GM18909 (cell line): ENCODE measurements around the gene TADA3.

Experiments used
- ATAC-seq: cut with Tn5 transposase; IDR thresholded peaks from one replicate; pipeline ENCODE4 v1.9.1; 2021; ENCODE audit warnings: mild to moderate bottlenecking; ENCODE audit not compliant: unreplicated experiment, poor library complexity

Gene TADA3, protein sequence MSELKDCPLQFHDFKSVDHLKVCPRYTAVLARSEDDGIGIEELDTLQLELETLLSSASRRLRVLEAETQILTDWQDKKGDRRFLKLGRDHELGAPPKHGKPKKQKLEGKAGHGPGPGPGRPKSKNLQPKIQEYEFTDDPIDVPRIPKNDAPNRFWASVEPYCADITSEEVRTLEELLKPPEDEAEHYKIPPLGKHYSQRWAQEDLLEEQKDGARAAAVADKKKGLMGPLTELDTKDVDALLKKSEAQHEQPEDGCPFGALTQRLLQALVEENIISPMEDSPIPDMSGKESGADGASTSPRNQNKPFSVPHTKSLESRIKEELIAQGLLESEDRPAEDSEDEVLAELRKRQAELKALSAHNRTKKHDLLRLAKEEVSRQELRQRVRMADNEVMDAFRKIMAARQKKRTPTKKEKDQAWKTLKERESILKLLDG

DNA sequence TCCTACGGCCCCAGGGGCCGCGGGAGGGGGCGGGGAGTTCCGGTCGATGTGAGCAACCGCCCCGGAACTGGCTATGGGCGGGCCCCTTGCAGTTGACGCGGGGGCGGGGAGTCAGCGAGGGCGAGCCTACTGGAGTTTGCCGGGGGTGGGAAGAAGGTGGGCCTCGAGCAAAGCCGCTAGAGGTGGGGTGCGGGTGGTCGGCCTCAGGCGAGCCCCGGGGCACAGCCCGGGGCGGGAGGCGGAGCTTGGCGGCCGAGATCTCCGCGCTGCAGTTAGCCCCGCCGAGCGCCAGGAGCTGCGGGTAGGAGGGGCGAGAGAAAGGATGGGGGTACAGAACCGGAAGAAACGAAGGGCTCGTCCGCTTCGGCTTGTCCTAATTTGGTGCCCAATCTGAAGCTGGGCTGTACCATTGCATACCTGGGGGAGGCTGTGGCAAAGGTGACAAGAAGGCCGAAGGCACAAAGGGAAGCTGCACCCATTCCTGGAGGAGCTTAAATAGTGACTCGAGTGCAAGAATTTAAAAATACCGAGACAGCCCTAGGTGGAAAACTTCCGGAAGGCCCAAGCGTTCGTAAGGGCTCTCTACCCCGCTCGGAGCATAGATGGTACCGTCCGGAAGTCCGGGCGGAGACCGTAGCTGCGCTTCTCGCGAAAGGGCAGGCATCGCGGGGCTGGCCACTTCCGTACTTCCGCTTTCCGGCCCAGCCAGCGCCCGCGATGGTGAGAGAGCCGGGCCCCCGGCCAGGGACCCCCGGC lies at the start of gene TADA3, which contains the start of gene ARPC4:
TSS of gene TADA3 (minus strand) at position 69 of the 756 bp plus-strand sequence. CDS start 1,007 bp downstream, outside the sequence.
TSS of gene ARPC4 (plus strand) at position 678 of the 756 bp plus-strand sequence. CDS start at position 718, 40 bp downstream.
- ATAC-seq, result peak; percentile 87

DNA sequence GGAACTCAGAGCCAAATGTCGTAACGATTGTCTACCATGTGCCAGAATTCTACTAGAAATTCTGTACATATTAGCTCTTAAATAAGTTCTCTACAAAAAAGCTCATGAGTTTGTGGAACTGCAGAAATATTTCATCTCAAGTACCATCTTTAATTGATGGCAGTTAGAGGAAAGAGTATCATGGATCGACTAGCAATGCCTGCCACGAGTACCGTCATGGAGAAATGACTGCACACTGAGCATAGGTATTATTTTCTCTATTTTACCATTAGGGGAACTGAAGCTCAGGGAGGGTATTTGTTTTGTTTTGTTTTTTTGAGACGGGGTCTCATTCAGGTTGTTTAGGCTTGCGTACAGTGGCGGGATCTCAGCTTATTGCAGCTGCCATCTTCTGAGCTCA lies 48.7 kb upstream of the TADA3 start:
- ATAC-seq, result no peak

DNA sequence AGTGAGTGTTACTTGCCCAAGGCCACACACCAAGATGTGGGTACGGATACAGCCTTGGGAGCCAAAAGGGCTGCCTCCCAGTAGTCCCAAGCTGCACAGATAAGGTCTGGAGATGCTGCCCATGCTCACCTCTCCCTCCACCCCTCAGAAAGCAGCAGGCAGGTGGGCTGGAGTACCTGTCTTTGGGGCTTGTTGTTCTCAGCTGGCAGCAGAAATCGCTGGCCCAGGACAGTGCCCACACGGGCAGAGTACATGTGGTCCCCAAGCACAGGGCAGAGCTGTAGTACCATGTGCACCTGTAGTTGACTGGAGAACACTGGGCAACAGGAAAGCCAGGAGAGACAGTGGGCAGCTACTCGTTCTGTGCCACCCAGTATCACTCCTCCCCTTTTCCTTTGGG lies 46.6 kb upstream of the TADA3 start:
- no peak for ATAC-seq

DNA sequence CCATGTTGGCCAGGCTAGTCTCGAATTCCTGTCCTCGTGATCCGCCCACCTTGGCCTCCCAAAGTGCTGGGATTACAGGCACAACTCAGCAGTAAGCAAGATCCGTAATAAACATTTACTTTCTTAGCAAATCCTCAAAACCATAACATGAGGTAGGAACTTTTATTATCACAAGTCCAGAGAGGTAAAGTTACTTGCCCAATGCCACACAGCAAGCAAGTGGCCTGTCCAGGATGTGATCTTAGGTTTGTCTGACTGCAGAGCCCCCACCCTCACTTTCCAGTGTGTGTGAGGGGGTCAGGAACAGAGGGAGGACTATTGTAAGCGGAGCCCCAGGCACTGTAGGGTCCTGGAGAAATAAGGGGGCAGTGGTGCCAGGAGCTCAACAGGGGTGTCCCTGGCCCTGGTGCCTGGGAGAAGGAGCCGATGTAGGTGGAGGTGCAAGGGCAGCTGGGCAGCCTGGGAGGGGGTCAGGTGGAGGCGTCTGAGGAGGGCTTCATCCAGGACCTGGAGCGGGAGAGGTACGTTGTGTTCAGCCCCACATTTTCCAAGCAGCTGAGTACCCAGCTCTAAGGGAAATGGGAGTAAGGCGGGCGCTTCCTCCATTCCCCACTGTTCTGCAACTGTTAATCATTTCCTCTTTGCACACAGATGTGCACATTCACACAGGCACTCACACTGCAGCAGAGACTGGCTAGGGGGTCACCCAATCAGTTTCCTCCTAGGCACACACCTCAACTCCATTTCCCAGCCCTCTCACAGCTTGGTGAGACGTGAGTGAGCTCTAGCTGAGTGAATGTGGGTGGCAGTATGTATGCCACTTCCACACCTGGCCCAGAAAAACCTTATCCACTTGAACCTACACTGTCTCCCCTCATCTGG lies 45.7 kb upstream of the TADA3 start:
- no peak for ATAC-seq

DNA sequence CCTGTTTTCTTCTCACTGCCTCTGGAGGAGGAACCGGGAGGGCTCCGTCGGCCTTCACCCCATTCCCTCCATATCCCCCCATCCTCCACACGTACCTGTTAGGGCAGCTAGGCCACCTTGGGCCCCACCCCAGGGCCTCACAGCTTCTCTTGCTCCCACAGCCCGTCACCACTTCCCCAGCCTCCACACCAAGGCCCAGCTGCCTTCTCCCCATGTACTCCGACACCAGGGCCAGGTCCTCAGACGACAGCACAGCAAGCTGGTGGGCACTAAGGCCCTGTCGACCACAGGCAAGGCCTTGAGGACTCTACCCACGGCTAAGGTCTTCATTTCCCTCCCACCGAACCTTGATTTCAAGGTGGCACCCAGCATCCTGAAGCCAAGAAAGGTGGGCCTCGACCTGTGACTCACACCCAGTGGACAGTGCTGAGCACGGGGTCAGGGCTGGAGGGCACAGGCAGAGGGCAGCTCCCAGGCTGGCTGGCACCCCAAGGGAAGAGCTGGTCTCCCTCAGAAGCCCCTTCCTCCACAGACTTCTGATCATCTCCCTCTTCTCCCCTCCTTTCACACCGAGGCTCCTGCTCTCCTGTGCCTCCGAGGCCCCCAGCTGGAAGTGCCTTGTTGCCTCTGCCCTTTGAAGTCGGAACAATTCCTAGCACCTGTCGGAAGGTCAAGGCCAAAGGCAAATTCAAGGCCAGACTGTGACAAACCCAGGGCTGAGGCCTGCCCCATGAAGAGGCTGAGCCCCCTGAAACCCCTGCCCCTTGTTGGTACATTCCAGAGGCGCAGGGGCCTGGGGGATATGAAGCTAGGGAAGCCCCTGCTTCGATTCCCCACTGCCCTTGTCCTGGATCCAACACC lies 42.5 kb upstream of the TADA3 start:
- no peak for ATAC-seq

DNA sequence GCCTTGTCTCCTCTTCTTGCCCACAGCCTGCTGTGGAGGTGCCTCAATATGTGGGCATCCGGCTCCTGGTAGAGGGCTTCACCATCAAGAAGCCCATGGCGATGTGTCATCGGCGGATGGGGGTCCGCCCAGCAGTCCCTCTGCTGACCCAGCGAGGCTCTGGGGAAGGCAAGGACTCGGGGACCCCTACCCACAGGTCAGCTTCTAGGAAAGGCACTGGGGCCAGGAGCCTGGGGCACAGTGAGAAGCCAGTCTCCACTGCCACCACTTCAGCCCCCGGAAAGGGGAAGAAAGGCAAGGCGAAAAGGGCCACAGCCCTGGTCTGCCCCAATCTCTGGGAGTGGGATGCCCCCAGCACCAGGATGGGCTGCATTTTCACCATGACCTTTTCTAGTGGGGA lies 40.8 kb upstream of the TADA3 start:
- ATAC-seq, result no peak

DNA sequence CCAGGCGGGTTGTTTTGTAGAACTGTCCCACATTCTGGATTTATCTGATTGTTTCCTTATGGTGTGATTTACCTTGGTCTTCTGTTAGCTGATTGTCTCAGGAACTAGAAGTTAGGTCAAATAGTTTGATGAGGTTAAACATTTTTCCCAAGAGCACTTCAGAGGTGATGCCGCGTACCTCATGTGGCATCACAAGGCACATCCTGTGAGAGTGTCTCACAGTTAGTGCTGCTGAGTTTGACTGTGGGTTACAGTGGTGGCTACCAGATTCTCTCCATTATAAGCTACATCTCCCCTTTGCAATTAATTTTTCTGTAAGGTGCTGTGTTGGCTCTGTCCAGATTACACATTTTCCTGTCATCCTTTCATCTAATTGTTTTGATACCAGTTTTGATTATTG lies 39.0 kb upstream of the TADA3 start:
- no peak for ATAC-seq

DNA sequence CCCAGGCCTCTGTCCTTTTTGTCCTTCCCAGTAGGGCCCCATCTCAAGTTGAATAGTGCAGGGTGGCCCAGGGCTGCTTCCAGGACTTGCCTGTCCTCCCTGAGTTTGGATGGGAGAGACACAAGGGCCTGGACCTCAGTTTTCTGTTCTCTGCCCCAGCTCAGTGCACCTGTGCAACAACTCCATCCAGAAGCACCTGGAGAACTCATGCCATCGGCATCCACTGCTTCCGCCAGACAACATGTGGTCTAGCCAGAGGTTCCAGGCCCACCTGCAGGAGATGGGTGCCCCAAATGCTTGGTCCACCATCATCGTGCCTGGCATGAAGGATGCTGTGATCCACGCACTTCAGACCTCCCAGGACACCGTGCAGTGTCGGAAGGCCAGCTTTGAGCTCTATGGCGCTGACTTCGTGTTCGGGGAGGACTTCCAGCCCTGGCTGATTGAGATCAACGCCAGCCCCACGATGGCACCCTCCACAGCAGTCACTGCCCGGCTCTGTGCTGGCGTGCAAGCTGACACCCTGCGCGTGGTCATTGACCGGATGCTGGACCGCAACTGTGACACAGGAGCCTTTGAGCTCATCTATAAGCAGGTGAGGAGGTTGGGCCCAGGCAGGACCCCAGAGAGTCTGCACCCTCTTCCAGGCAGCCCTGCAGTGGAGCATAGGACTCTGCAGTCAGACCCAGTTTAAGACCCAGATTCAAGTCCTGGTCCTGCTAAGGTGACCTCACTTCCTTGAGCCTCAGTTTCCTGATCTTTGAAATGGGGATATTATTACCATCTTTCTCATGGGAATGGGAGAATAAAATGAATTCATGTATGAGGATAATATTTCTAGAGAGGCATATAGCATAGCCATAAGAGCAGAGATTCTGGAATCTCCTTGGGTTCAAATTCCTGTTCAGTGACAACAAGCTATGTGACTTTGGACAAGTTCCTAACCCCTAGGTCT lies 36.8 kb upstream of the TADA3 start:
- no peak for ATAC-seq

DNA sequence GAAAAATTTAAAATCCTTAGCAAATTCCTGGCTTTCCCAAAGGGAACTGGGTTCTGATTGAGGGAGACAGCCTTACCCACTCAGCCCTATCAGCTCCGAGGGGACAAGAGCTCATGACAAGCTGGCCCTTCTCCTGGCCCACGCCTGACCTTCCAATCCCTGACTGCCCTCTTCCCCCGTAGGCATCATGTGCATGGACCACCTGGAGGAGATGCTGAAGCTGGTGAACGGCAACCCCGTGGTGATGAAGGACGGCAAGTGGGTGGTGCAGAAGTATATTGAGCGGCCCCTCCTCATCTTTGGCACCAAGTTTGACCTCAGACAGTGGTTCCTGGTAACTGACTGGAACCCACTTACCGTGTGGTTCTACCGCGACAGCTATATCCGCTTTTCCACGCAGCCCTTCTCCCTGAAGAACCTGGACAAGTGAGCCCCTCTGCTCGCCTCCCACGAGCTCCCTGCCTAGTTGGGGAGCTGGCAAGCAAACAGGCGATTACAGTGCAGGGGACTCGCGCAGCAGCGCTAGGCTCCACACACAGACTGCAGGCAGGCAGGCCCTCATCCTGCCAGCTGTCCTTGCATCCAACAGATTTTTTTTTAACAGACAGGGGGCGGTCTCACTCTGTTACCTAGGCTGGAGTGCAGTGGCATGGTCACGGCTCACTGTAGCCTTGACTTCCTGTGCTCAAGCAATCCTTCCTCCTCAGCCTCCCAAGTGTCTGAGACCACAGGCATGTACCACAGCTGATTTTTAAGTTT lies 34.7 kb upstream of the TADA3 start:
- ATAC-seq, result no peak

DNA sequence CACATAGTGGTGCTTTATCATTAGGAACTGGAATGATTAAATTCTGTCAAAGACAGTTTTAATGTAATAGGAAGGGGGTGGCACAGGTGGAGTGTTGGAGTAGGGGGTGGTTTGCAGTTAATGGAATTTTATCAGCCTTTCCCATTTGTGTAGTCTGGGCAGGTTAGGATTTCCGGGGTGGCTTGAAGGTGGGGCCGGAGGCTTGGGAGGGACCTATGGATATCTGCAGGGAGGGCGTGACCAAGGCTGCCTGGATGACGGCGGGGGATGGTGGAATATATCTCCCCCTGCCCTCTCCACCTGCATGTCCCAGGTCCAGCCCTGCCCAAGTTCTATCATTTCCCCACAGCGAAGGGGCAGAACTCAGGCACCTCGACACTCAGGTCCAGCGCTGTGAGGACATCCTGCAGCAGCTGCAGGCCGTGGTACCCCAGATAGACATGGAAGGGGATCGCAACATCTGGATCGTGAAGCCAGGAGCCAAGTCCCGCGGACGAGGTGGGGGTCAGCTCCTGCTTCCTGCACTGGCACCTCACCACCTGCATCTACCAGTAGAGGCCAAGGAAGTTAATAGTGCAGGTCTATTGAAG lies 33.3 kb upstream of the TADA3 start:
- no peak for ATAC-seq

DNA sequence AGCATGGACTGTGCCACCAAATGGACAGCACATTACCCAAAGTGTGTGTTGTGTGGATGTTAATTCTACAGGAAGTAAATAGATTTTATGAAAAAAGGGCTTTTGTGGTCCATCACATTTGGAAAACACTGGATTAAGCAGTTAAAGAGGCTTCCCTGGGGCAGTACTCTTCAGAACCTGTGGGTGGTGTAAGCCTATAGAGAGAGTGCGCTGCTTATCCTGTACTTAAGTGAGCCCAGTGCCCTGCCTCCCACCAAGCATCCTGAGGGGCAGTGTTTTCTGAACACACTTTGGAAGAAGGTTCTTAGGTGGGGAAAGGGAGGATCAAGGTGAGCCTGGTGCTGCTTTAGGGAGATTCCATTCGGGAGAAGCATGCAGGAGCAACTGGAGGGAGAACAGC lies 28.7 kb upstream of the TADA3 start:
- no peak for ATAC-seq

DNA sequence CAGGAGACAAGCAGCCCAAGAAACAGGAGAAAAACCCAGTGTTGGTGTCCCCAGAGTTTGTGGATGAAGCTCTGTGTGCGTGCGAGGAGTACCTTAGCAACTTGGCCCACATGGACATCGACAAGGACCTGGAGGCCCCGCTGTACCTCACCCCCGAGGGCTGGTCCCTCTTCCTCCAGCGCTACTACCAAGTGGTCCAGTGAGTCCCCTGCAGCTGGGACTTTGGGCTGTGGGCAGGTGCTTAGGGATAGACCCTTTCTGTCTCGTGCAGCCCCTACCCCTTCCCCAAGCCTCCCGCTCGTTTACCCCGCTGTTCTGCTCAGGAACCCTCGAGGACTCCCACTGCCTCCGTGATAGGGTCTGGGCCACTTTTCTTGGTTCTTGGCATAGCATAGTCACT lies 28.3 kb upstream of the TADA3 start:
- ATAC-seq, result no peak

DNA sequence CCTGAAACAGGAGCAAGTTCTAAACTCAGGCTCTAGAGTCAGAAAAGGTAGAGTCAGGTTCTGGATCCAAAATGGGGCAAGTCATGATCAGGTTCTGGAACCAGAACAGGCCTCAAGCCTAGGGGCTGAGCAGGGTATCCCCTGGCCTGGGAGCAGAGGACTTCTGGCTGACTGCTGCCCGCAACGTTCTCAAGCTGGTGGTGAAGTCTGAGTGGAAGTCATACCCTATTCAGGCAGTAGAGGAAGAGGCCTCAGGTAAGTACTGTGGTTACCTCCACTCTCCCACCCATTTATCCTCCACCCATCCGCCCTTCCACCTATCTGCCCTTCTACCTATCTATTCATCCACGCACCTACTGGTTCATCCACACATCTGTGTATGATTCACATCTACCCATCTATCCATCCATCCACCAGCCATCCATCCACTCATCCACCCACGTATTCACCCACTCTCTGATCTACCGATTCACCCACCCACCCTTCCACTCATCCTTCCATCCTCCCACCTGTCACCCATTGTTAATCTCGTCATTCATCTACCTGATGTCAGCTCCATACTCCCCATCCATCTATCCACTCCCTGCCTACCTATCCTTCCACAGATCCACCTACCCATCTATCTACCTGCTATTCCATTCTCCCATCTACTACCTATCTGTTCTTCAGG lies 26.5 kb upstream of the TADA3 start:
- no peak for ATAC-seq

DNA sequence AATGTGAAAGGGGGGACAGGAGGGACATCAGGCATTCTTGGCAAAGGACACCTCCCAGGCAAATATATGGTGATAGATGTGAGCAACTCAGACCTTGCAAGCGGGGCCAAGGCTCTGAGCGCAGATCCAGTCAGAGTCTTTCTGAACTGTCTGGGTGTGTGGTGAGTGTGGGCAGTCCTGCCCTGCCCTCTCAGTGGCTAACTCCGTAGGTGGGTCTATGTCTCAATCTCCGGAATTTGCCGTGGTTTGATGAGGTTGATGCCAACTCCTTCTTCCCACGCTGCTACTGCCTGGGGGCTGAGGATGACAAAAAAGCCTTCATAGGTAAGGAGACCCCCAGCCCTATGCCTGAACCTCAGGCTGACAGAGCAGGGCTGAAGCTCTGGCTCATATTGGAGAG lies 25.2 kb upstream of the TADA3 start:
- no peak for ATAC-seq

DNA sequence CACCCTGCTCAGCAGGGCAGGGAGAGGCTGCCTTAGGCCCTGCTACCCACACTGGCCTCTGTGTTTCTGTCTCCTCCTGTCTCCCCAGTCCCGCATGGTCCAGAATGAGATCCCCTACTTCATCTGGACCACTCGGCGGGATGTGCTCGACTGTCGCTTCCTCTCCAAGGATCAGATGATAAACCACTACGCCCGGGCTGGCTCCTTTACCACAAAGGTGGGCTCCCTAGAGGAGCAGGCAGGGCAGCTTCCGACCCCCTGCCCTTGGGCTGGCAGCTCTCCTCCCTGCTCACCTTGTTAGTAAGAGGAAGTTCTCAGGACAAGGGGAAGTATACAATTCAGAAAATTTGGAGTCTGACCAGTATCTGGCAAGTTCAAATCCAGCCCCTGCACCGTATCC lies 23.7 kb upstream of the TADA3 start:
- no peak for ATAC-seq

DNA sequence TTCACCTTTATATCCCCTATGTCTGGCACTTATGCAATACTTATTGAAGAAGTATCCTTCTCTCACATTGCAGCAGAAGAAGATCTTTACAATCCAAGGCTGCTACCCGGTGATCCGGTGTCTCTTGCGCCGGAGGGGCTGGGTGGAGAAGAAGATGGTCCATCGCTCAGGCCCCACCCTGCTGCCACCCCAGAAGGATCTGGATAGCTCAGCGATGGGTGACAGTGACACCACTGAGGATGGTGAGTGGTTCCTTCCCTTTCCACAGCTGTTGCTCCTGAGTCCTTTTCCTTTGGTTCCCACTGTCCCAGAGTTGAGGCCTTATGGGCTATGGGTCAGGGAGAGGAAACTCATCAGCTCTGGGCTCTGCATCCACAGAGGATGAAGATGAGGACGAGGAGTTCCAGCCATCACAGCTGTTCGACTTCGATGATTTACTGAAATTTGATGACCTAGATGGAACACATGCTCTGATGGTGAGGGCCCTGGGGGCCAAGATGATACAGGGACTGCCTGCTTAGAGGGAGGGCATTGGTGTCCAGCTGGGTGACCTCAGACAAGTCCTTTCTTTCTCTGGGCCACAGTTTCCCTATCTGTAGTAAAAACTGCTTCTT lies 20.7 kb upstream of the TADA3 start:
- no peak for ATAC-seq

DNA sequence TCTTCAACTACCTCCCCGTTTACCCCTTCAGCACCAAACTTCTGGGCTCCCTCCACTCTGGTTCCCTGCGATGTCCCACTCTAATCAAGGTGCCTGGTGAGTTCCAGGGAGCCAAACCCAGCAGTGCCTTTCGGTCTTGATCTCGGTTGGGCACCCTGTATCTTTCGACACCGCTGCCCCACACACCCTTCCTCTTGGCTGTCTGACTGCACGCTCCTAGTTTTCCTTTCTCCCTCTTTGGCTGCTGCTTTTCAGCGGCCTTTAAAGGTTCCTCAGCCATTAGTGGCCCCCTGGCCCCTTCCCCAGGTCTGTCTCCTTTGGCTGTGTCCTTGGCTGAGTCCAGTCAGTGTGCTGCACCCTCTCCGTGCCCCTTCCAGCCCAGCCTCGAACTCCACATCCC lies 18.6 kb upstream of the TADA3 start:
- ATAC-seq, result no peak
